CD4-positive, alpha-beta T cell (primary cell): ENCODE results near the gene MYBPHL. TPM values are rescaled to one million over a fixed set of nuclear protein-coding genes. Genes with fewer than 3 reads are reported as not detected.

ENCODE experiments used
- ATAC-seq: fragments of 200-7000 bp; cut with Tn5 transposase; one replicate; pipeline ENCODE4 v1.10.0; 2022; ENCODE audit warnings: mild to moderate bottlenecking; ENCODE audit not compliant: poor library complexity
- CTCF ChIA-PET: fragments of 350-600 bp; sonication (Branson Sonifier 250); formaldehyde crosslinking; loops from one replicate; lab custom pipeline; 2021; ENCODE audit warnings: antibody characterized with exemption, inconsistent platforms; lab: Charles Lee
- POLR2A ChIA-PET: fragments of 350-600 bp; sonication (Branson Sonifier 250); formaldehyde crosslinking; loops from one replicate; lab custom pipeline; 2021; ENCODE audit warnings: antibody characterized with exemption, inconsistent platforms; lab: Charles Lee
- DNase-seq, 14 experiments: peaks; one replicate each; pipeline ENCODE4 v3.0.0-alpha.2; 2013 to 2020; ENCODE audit warnings: mixed read lengths in 2 of 14
- H3K27ac ChIP-seq, 2 donors: one replicate each; pipeline versions ENCODE4 v1.5.1 to v1.7.0; 2013; ENCODE audit warnings: low read length in 2 of 2, low read depth in 1 of 2, mild to moderate bottlenecking in 1 of 2
- H3K27me3 ChIP-seq, 2 experiments: 1 replicate in 1 of 2; 2 replicates in 1 of 2; pipeline versions ENCODE4 v1.6.1 to v1.7.0; 2013; ENCODE audit warnings: low read length in 2 of 2, control low read depth in 1 of 2, mild to moderate bottlenecking in 1 of 2, moderate library complexity in 1 of 2; ENCODE audit not compliant: insufficient read depth in 2 of 2, control insufficient read depth in 1 of 2
- H3K36me3 ChIP-seq: one replicate; pipeline ENCODE4 v1.6.1; 2013; ENCODE audit warnings: low read length, control low read depth; ENCODE audit not compliant: insufficient read depth
- H3K4me1 ChIP-seq: one replicate; pipeline ENCODE4 v1.6.1; 2013; ENCODE audit warnings: low read length, control low read depth; ENCODE audit not compliant: insufficient read depth
- H3K4me3 ChIP-seq: one replicate; pipeline ENCODE4 v1.5.1; 2013; ENCODE audit warnings: mild to moderate bottlenecking, low read length, moderate library complexity
- H3K9me3 ChIP-seq, 2 experiments: 1 replicate in 1 of 2; 2 replicates in 1 of 2; pipeline versions ENCODE4 v1.6.1 to v1.7.0; 2013; ENCODE audit warnings: low read length in 2 of 2, mild to moderate bottlenecking in 2 of 2, control low read depth in 1 of 2, moderate library complexity in 1 of 2; ENCODE audit not compliant: control insufficient read depth in 1 of 2, insufficient read depth in 1 of 2
- H3K27ac Mint-ChIP-seq: one replicate; pipeline ENCODE4 v1.8.0; 2020; ENCODE audit warnings: mixed read lengths
- H3K27me3 Mint-ChIP-seq: one replicate; pipeline ENCODE4 v1.8.0; 2021; ENCODE audit warnings: mixed read lengths
- H3K36me3 Mint-ChIP-seq: one replicate; pipeline ENCODE4 v1.8.0; 2021; ENCODE audit warnings: low read depth, mixed read lengths
- H3K4me1 Mint-ChIP-seq: one replicate; pipeline ENCODE4 v1.8.0; 2021; ENCODE audit warnings: low read depth, mixed read lengths
- H3K4me3 Mint-ChIP-seq: one replicate; pipeline ENCODE4 v1.8.0; 2020; ENCODE audit warnings: mild to moderate bottlenecking, mixed read lengths
- H3K9me3 Mint-ChIP-seq: one replicate; pipeline ENCODE4 v1.8.0; 2020; ENCODE audit warnings: mixed read lengths
- intact Hi-C, 2 experiments: fragments of 100-400 bp; cut with DNase I in 1 of 2; cut with micrococcal nuclease in 1 of 2; formaldehyde crosslinking; loops; one replicate each; pipeline versions ENCODE4 v1.15.1 to v1.9.0; 2023 to 2025; cut with DNase I, micrococcal nuclease
- total RNA-seq, 174 experiments: library from RNA in 2 of 174; stranded (reverse) in 2 of 174; gene quantifications; one replicate each; pipeline ENCODE4 v1.2.3 and lab custom pipeline; 2021 to 2026
- TF ChIP-seq, protein P1 (sequence below): fragments of 200-600 bp; IDR thresholded peaks from one replicate; pipeline ENCODE4 v1.8.0; 2022; ENCODE audit warnings: antibody characterized with exemption, mild to moderate bottlenecking

MYBPHL gene
- total RNA-seq, 2 experiments from 2014 or later = not detected

- Histone ChIP-seq H3K27me3 (no peaks in the 10 kb centered on the region), H3K36me3 (no peaks in the 10 kb centered on the region), H3K4me3 (no peak overlapping the region), H3K9me3 (no peaks in the 10 kb centered on the region), H3K27ac (no peak overlapping the region), H3K4me1 (no peaks in the 10 kb centered on the region)
- Mint-ChIP-seq H3K4me1 (no peaks in the 10 kb centered on the region), H3K36me3 (no peaks in the 10 kb centered on the region), H3K27me3 (no peaks in the 10 kb centered on the region), H3K9me3 (no peaks in the 10 kb centered on the region), H3K4me3 (no peak overlapping the region), H3K27ac (no peak overlapping the region)
- DNase-seq (no peak), ATAC-seq (no peak)
- intact Hi-C loops = no loop called here
- CTCF ChIA-PET = no interaction called here
- POLR2A ChIA-PET = no interaction called here
- TF ChIP-seq, protein P1, sequence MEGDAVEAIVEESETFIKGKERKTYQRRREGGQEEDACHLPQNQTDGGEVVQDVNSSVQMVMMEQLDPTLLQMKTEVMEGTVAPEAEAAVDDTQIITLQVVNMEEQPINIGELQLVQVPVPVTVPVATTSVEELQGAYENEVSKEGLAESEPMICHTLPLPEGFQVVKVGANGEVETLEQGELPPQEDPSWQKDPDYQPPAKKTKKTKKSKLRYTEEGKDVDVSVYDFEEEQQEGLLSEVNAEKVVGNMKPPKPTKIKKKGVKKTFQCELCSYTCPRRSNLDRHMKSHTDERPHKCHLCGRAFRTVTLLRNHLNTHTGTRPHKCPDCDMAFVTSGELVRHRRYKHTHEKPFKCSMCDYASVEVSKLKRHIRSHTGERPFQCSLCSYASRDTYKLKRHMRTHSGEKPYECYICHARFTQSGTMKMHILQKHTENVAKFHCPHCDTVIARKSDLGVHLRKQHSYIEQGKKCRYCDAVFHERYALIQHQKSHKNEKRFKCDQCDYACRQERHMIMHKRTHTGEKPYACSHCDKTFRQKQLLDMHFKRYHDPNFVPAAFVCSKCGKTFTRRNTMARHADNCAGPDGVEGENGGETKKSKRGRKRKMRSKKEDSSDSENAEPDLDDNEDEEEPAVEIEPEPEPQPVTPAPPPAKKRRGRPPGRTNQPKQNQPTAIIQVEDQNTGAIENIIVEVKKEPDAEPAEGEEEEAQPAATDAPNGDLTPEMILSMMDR = no peak
Observed at GRCh38 chr1:109316506-109316905, 9.7 kb upstream of the MYBPHL start.

- ChIA-PET POLR2A (no interaction called here), CTCF (no interaction called here)
- no peaks in the 10 kb centered on the region for H3K9me3 Mint-ChIP-seq
- Histone ChIP-seq H3K27ac (no peak overlapping the region), H3K36me3 (no peaks in the 10 kb centered on the region), H3K4me1 (no peaks in the 10 kb centered on the region), H3K9me3 (no peaks in the 10 kb centered on the region), H3K4me3 (no peak overlapping the region), H3K27me3 (no peaks in the 10 kb centered on the region)
- no peak overlapping the region for H3K27ac Mint-ChIP-seq
- H3K4me3 Mint-ChIP-seq = no peak overlapping the region
- no peaks in the 10 kb centered on the region for H3K4me1 Mint-ChIP-seq
- ATAC-seq = no peak
- no peaks in the 10 kb centered on the region for H3K36me3 Mint-ChIP-seq
- H3K27me3 Mint-ChIP-seq = no peaks in the 10 kb centered on the region
- intact Hi-C loops = no loop called here
- no peak for DNase-seq
- TF ChIP-seq, protein P1 = no peak
Observed at GRCh38 chr1:109315288-109315687, 8.5 kb upstream of the MYBPHL start.

GRCh38 chr1:109314795-109315194 lies 8.0 kb upstream of the MYBPHL start:
- H3K27ac ChIP-seq = no peak overlapping the region
- H3K4me3 ChIP-seq = no peak overlapping the region
- no peak for DNase-seq
- no peaks in the 10 kb centered on the region for H3K27me3 ChIP-seq
- Mint-ChIP-seq H3K36me3 (no peaks in the 10 kb centered on the region), H3K27me3 (no peaks in the 10 kb centered on the region), H3K4me3 (no peak overlapping the region), H3K4me1 (no peaks in the 10 kb centered on the region), H3K9me3 (no peaks in the 10 kb centered on the region), H3K27ac (no peak overlapping the region)
- no peaks in the 10 kb centered on the region for H3K4me1 ChIP-seq
- no peak for ATAC-seq
- ChIA-PET CTCF (no interaction called here), POLR2A (no interaction called here)
- no peaks in the 10 kb centered on the region for H3K36me3 ChIP-seq
- intact Hi-C loops = no loop called here
- H3K9me3 ChIP-seq = no peaks in the 10 kb centered on the region
- TF ChIP-seq, protein P1 = no peak
